ENCODE data around the gene DPY19L3.
"Not testable (repeated sequence)": the region's sequence is repeated elsewhere in the genome, so short reads cannot be mapped to it uniquely, and the experiment has no call there.

The DPY19L3 gene

GRCh38 chr19:32392901-32393300 lies 12.7 kb upstream of the DPY19L3 start:
- no peak for DNase-seq (ENCODE audit: low read depth in 1 of 2, low spot score in 1 of 2)

- DNase-seq (ENCODE audit: low read depth in 1 of 2, low spot score in 1 of 2) = no peak
These were observed 9.4 kb upstream of the DPY19L3 start for GRCh38 chr19:32396046-32396652.

GRCh38 chr19:32397671-32398101 lies 7.9 kb upstream of the DPY19L3 start:
- no peak for DNase-seq (ENCODE audit: low read depth in 1 of 2, low spot score in 1 of 2)

GRCh38 chr19:32401992-32402391 lies 3.6 kb upstream of the DPY19L3 start:
- no peak for DNase-seq (ENCODE audit: low read depth in 1 of 2, low spot score in 1 of 2)

GRCh38 chr19:32403291-32403995 lies 2.1 kb upstream of the DPY19L3 start:
- DNase-seq (ENCODE audit: low read depth in 1 of 2, low spot score in 1 of 2) = no peak

GRCh38 chr19:32404213-32404932 lies 1.2 kb upstream of the DPY19L3 start:
- DNase-seq (ENCODE audit: low read depth in 1 of 2, low spot score in 1 of 2) = no peak

GRCh38 chr19:32404933-32405430 lies 588 bp upstream of the DPY19L3 start:
- DNase-seq (ENCODE audit: low read depth in 1 of 2, low spot score in 1 of 2) = peak; percentile 7 to 18

- no peak for DNase-seq (ENCODE audit: low read depth in 1 of 2, low spot score in 1 of 2)
These were observed 812 bp downstream of the DPY19L3 start for GRCh38 chr19:32406161-32407003.

- DNase-seq (ENCODE audit: low read depth in 1 of 2, low spot score in 1 of 2) = no peak
These were observed 1.7 kb downstream of the DPY19L3 start for GRCh38 chr19:32407004-32407992.

- no peak for DNase-seq (ENCODE audit: low read depth in 1 of 2, low spot score in 1 of 2)
These were observed 9.7 kb downstream of the DPY19L3 start for GRCh38 chr19:32415246-32415645.

- DNase-seq (ENCODE audit: low read depth in 1 of 2, low spot score in 1 of 2) = no peak
These were observed 10.1 kb downstream of the DPY19L3 start for GRCh38 chr19:32415669-32416068.

GRCh38 chr19:32416749-32417456 lies 11.3 kb downstream of the DPY19L3 start:
- no peak for DNase-seq (ENCODE audit: low read depth in 1 of 2, low spot score in 1 of 2)

- no peak for DNase-seq (ENCODE audit: low read depth in 1 of 2, low spot score in 1 of 2)
These were observed 12.6 kb downstream of the DPY19L3 start for GRCh38 chr19:32418155-32418554.

GRCh38 chr19:32421589-32422361 lies 16.2 kb downstream of the DPY19L3 start:
- no peak for DNase-seq (ENCODE audit: low read depth in 1 of 2, low spot score in 1 of 2)

- no peak for DNase-seq (ENCODE audit: low read depth in 1 of 2, low spot score in 1 of 2)
These were observed 16.9 kb downstream of the DPY19L3 start for GRCh38 chr19:32422435-32422834.

GRCh38 chr19:32423944-32424343 lies 18.4 kb downstream of the DPY19L3 start:
- DNase-seq (ENCODE audit: low read depth in 1 of 2, low spot score in 1 of 2) = not testable (repeated sequence)

- no peak for DNase-seq (ENCODE audit: low read depth in 1 of 2, low spot score in 1 of 2)
These were observed 22.0 kb downstream of the DPY19L3 start for GRCh38 chr19:32427536-32427935.

GRCh38 chr19:32436692-32437091 lies 31.1 kb downstream of the DPY19L3 start:
- no peak for DNase-seq (ENCODE audit: low read depth in 1 of 2, low spot score in 1 of 2)

GRCh38 chr19:32437096-32437495 lies 31.5 kb downstream of the DPY19L3 start:
- DNase-seq (ENCODE audit: low read depth in 1 of 2, low spot score in 1 of 2) = no peak
